Measurements from ENCODE around the gene PAN3.

DNA sequence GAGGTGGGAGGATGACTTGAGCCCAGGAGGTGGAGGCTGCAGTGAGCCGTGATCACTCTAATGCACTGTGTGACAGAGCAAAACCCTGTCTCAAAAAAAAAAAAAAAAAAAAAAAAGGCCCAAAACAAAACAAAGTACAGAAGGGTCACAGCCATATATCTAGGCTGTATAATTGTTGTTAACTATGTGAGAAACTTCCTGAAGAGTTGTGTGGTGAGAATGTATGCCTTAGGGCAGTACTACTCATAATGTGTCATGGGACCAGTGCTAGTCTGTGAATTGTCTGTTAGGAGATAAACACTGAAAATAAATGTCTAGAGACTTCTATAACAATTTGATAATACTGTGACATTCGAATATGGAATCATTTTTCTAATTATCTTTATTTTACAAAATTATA is 43.1 kb downstream of the PAN3 start:
- no peak for TF ChIP-seq EZH2 (IDR thresholded peaks at IDR 0.05; ENCODE audit: low read depth, unreplicated experiment)
- no peak for TF ChIP-seq CTCF (conservative IDR thresholded peaks at IDR 0.05; ENCODE audit: low read depth in 2 of 2)
- TF ChIP-seq NANOG (IDR thresholded peaks at IDR 0.05; ENCODE audit: borderline replicate concordance) = no peak
- TF ChIP-seq POLR2AphosphoS5 (IDR thresholded peaks at IDR 0.05; ENCODE audit: low read depth) = no peak
- TF ChIP-seq JUNB (IDR thresholded peaks at IDR 0.05; ENCODE audit: unreplicated experiment) = no peak

Measured in GM23338 (cell line).